Glomerular visceral epithelial cell (primary cell): ENCODE measurements around the gene PKIG.

Source experiments
- DNase-seq: peaks from one replicate; pipeline ENCODE4 v3.0.0-alpha.2; 2016; ENCODE audit errors: extremely low spot score

PKIG gene

DNA sequence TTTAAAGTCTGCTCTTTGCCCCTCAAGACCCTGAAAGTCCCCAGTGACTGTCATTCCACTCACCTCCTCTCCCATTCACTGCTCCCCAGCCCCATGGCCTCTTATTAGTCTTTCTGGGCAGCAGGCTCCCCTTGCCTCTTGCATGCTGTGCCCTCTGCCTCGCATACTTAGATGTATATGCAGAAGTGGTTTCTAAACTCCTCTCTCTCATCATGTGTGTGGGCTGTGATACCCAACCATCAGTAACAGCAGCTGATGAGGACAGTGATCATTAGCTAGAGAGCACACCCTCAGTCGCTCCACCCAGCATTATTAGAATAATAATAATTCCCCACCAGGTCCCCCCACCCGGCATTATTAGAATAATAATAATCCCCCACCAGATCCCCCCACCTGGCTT is 14.5 kb downstream of the PKIG start:
- no peak for DNase-seq

DNA sequence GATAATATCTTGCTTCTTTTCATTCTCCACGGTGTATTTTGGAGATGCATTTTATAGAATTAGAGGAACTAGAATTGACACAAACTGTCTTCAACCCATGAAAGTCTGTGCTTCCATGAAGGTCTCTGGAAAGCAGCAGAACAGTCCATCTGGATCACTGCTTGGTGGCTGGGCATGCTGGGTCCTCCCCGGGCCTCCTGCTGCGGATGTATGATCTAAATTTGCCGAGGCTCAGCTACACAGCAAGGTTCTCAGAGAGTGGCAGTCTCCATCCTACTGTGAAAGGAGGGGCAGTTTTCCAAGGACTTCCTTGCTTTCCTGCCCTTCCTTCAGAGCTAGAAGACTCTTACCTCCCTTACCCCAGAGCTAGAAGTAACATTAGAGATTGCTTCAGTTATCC is 15.1 kb downstream of the PKIG start:
- DNase-seq = no peak

DNA sequence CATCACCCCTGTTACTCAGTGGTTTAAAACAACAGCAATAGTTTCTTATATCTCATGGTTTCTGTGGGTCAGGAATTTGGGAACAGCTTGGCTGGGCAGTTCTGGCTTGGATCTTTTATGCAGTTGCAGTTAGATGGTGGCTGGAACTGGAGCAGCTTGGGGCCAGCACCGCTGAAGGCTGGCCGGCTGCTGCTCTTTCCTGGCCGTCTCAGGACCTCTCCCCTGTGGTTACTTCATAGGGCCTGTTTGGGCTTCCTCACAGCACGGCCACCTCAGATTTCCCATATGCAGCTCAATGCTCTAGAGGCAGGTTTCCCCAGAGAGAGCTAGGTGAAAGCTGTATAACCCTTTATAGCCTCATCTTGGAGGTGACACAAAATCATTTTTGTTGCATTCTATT is 15.6 kb downstream of the PKIG start:
- DNase-seq = no peak

DNA sequence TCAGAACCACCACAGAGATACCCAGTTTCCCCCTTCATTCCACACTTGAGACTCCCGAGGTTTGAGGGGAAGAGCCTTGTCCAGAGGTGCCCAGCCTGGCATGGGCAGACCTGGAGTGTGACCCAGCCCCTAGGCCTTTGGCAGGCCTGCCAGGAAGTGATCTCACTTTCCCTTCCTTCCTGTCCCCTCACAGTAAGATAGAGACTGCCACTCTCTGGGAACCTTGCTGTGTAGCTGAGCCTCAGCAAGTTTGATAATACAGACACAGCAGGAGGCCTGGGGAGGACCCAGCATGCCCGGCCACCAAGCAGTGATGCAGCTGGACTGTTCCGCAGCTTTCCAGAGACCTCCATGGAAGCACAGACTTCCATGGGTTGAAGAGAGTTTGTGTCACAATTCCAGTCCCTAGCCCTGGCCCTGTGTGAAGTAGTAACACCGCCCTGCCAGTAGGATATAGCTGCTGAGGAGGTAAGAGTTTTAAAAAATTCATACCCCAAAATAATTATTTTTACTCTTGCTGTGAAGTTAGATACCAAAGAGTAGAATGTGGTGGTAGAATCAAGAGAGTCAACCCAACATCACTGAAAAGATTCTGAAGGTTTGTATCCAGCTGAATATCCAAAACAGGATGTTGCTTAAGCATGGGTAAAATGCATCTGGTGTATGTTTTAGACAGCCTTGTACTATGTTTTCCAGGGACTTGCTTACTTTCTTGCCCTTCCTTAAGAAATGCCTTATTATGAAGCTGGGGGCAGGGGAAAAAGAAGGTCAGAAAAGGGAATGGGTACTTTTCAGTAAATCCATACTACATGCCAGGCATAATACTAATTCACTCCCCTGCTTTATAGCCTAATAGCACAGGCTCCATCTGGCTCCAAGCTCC is 16.3 kb downstream of the PKIG start:
- no peak for DNase-seq

DNA sequence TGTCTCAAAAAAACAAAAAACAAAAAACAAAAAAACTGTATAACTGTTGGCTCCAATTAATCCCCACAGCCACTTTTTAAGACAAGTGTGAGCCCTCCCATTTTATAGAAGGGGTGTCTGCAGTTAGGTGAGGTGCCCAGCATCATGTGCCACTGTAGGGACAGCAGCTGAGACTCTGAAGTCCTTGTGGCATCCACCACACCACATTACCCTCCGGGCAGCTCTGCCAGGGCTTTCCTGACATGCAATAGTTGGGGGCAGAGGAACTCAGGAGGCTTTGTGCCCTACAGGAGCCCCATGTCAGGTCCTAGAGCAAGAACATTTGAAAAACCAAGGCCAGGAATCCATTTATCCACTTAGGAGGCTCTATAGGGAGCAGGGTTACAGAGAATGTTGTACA is 17.3 kb downstream of the PKIG start:
- no peak for DNase-seq

DNA sequence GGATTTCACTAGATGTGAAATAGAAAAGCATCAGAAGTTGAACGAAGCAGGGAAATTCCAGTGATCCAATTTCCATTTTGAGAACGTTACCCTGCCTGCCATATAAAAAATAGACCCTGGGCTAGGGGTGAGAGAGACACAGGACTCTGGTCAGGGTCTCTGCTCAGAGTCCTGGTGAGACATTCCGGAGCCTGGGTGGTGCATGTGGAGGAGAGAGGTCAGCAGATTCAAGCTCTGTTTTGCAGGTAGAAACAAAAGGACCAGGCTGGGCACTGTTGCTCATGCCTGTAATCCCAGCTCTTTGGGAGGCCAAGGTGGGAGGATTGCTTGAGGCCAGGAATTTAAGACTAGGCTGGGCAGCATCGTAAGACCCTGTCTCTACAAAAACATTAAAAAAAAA is 17.9 kb downstream of the PKIG start:
- DNase-seq = no peak

DNA sequence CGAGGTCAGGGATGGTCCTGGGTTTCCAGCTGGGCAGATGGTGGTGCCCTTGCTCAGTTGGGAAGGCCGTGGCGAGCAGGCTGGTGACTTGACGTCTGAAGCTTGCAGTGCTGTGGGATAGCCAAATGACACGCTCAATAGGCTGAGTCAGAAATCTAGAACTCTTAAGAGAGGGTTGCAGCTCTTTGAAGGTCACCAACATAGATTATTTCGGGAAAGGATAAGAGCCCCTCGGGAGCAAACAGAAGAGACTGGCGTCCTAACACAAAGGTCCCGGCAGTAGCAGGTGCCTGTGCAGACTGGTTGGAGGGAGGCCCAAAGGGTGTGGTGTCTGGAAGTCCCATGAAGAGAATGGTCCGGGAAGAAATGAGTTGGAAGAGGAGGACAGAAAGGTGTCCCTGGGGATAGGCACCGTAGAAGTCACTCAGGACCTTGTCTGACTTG is 18.4 kb downstream of the PKIG start:
- no peak for DNase-seq

DNA sequence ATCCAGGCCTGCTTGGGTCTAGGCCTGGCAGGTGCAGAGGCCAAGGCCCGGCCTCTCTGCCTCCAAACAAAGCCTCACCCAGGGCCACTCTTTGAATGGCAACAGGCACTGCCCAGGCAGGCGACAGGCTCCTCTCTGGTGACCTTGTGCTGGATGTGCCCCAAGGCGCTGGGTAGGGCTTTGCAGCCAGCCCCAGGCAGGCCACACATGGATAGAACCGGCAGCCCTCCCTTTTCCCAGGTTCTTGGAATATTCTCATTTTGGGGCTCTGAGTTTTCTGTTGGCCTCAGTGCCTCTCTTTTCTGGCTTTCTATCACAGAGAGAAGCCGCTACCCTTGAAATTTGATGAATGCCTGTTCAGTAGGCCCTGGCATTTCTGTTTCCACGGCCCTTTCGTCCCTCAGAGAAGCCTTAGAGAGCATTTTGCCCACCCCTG is 18.9 kb downstream of the PKIG start:
- DNase-seq = no peak

DNA sequence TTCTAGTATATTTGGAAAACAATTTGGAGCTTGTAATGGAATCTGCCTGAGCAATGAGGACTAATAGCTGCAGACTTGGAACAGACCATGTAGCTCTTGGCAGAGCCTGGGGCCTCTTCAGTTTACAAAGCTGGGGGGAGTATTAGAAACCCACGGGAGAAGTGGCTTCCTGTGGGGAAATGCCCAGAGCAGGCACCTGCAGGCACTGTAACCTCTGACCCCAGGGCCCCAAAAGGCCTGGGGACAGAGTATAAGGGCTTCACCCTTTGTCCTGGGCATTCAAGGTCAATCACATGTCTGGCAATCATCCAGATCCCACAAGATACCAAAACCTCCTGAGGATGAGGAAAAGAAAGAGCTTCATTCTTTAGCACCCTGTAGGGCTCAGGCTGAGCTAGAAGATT is 19.4 kb downstream of the PKIG start:
- no peak for DNase-seq

DNA sequence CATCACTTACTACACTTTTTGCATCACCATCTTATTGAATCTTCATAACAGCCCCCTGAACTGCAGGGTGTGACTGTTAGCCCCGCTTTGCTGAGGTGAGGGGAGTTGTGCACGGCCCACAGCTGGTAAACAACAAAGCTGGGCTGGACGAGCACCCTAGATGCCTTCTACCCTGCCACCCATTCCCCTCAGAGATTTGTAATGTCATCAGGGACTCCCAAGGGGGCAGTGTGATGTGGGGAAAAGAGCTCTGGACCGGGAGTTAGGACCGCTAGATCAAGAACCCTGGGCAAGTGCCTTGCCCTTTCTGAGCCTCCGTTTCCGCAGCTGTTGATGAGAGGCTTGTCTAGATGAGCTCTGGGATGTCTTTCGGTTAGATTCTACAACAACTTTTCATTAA is 20.9 kb downstream of the PKIG start:
- no peak for DNase-seq

DNA sequence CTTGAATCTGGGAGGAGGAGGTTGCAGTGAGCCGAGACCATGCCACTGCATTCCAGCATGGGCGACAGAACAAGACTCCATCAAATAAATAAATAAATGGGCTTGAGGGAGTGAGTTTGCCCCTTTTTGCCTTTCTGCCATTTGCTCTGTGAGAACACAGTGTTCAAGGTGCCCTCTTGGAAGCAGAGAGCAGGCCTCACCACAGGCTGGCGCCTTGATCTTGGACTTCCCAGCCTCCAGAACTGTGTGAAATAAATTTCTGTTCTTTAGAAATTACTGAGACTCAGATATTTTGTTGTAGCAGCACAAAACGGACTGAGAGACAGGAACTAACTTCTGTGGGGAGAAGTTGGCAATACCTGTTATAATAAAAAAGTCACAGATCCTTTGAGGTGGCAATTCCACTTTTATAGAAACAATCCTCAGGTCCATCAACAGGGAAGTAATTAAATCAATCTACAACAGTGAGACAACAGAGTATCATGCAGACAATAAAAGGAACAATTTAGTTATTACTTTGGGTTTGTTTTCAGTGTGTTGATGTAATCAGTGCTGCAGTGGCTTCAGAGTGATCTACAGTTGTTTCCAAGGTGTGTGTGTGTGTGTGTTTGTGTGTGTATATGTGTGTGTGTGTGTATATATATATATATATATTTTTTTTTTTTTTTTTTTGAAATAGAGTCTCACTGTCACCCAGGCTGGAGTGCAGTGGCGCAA is 24.5 kb downstream of the PKIG start:
- DNase-seq = no peak

DNA sequence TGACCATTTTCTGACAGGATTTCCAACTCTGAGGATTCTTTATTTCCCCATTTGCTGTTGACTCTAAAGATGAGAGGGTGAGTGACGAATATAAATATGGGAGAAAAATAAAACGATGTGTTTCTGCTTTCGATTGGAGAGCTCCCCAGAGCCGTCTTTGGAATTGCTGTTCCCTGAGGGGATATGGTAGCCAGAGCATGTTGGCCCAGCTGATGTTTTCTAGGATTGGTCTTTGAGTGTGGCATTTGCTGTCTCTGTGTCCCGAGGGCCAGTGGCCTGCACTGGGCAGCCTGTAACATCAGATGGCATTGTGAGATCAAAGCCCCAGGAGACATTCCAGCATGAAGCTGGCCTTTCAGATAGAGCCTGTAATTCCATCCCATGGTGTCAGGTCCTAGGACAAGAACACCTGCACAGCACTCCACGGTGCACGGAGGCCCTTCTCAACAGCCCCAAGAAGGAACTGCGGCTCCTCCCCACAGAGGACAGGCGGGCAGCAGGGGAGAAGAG is 26.7 kb downstream of the PKIG start:
- DNase-seq = no peak

DNA sequence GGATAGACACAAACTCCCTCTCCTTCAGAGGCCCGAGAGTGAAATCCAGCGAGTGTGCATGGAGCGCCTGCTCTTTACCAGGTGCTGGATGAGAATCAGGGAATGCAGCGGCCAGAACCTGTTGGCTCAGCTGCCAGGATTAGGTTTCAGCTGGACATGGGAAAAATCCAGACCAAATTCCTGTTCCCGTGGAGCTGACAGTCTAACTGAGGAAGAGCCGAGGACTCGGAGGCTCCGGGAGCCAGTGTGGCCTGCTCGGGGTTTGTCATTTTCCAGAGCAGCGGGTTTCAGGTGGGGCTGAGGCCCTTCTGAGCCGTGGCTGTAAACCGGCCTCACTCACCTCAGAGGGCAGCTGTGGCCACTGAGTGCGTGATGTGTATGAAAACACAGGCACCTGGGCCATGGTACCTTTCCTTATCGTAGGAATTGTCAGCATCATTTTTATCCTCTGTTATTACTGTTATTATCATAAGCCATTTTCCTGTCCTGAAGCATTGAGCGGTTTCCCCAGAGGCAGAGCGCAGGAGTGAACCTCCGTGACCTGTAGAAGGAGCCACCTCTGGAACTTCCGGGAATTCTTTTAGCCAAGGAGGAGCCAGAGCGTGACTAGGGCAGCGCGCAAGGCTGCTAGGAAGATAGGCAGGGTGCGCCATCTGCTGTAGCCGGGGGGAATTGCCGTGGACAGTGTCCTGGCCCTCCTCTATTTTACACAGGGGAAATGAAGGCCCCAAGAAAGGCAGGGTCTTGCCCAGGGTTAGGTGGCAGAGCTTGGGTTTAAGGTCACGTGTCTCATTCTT is 27.3 kb downstream of the PKIG start:
- peak; percentile 95 for DNase-seq

DNA sequence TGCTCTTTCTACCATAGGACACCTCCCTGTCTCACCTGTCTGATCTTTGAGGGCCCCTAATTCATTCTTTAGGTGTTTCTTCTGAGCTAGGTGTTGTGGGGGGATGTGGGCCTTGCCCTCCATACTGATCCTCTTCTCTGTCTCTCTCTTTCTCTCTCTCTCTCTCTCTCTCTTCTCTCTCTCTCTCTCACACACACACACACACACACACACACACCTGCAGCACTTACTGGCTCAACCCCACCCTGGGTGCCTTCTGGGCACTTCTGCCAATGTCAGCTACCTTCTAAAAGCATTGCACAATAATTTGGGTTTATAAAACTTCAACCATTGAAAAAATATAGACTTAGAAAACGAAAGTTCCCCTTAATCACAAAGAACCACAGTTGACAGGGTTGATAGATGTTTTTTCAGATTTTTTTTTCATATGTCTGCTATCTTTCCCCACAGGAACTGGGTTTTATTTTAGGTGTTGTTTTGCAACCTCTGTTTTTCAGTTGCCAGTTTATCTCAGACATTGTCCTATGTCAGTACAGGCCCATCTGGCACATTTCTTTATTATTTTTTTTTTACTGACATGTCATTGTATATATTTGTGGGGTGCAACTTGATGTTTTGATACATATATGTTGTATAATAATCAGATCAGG is 28.1 kb downstream of the PKIG start:
- DNase-seq = no peak

DNA sequence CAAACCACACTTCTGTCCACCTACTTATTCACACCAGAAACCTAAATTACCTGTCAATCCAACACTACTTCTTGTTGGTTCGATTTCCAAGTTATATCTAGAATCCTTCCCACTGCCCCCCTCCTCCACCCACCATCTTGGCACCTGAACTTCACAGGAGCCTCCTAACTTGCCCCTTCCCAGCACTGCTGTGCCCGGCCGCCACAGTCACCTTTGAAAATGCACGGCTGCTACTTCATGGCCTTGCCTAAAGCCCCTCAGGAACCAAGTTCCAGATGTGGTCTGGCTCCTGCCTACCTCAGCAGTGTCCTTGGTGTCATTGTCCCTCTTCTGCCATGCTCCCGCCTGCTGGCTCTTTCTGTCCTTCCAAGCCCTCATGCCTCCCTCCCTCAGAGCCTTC is 31.2 kb downstream of the PKIG start:
- DNase-seq = no peak

DNA sequence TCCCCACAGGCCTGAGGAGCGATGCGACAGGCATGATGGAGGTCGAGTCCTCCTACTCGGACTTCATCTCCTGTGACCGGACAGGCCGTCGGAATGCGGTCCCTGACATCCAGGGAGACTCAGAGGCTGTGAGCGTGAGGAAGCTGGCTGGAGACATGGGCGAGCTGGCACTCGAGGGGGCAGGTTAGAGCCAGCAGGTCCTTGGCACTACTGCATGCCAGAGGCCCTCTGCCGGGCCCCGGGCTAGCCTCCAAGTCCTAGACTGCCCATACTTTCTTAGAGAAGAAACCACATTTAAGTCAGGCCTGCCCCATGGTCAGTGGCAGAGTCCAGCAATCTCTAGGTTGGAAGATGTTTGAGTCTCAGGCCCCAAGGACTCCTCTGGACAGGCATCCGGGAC is 32.1 kb downstream of the PKIG start:
- DNase-seq = no peak

DNA sequence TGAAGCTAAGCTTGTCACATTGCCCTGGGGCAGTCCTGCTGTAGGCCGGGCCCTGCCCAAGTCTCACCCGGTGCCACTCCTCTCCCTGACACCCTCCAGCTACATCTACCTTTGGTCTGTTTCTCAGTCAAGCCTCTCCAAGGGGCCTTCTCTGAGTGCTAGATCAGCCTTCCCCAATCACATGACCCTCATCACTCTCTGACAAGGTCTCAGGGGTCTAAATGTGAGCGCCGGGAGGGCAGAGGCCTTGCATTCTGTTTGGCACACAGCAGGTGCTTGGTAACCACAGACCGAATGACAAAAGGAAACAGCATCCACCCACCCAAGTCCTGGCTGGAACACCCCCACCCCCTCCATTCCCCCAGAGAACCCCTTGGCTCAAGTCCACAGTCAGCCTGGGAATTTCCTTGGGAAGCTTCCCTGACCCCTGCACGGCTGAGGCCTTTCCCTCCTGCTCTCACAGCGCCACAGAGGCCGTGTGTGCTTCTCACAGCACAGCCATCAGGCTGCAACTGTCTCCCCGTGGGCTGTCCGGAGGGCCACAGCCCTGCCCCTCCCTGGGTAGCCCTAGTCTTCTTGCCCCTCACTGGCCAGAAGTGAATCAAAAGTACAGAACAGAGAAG is 32.9 kb downstream of the PKIG start:
- no peak for DNase-seq

DNA sequence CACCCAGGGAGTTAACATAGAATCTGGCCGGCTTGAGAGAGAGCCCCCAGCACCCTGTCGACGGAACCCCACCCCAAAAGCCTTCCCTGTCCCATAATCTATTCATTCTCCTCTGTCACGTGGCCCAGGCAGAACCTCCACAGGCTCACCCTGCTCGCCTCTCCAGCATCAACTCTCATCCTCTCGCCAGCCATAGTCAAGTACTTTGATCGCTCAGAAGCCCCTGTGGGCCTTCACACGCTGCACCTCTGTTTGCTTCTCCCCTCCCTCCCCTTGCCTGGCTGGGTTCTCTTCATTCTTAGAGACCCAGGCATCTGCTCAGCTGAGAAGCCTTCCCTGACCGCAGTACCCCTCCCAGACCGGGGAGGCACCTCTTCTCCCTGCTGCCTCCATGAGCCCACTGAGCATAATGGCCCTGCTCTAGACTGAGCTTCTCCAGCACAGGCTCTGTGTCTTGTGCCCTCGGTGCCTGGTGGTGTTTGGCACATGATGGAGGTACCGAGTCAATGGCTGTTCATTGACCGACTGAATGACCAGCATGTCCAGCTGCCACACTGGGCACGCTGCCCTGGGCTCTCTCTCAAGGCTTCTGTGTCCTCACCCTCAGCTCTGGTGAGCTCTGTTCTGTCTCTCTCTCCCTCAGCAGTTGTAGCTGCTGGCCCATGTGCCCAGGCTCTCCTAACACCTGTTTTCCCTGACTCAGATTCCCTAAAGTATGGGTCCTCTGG is 33.7 kb downstream of the PKIG start:
- no peak for DNase-seq

DNA sequence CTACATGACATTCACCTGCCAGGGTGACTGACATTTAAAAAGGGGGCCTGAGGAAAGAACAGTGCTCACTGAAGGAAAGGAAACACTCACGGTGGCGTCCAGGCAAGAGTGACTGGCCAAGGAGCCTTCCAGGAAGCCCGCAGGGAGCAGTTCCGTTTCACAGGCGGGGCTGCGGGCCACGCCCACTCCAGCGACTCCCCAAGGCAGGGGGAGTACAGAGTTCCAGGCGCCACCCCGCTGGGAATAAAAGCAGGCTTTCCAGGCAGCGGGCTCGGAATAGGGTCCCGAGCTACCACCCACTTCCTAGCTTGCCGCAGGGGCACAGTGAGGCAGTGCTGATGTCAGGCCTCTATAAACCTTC is 34.2 kb downstream of the PKIG start:
- no peak for DNase-seq

DNA sequence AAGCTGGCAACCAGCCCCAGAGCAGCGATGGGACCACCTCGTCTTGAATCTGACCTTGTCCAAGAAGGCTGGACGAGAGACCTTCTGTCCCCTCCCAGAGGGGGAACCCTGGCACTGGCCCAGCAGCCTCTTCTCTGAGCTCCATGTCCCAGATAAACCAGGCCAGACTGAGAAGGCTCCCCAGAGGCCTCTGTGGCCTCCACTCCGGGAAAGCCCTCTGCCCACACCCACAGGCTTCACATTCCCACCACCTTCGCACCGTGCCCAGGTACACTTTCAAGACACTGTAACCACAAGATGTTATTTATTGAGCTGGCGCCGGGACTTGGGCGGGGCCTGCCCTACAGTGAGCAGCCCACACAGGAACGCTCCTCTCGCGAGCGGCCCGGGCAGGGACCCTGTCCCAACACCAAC is 35.9 kb downstream of the PKIG start:
- no peak for DNase-seq

DNA sequence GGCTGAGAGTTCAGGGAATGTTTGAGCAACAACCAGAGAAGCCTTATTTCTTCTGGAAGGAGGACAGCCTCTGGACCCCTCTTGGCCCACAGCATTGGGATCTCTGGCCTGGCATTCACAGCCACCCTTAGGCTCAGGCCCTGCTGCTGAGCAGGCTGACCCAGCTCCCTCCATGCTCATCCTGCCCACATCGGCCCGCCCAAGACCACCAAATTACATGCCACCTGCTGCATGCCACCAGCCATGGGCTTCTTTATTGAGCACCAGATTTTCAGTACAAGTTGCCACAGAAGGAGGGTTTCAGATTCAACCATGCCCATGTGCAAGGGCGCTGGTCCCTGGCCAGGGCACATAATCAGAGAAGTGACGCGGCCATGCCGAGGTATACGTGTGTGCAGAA is 36.9 kb downstream of the PKIG start:
- DNase-seq = no peak
